HepG2 (cell line): ENCODE data around the gene PRPF4. TPM values are rescaled to one million over a fixed set of nuclear protein-coding genes. Genes with fewer than 3 reads are reported as not detected.

Experiments used
- ATAC-seq: fragments of 200-7000 bp; cut with Tn5 transposase; 3 replicates; pipeline ENCODE4 v1.9.1; 2020; ENCODE audit warnings: mild to moderate bottlenecking, moderate library complexity
- BruUV-seq: library from RNA; stranded (reverse); fragments of 400-500 nt; replicated peaks from 2 replicates; lab custom pipeline; 2021; lab: Mats Ljungman, UMichigan
- CTCF ChIA-PET: fragments of 300-600 bp; formaldehyde crosslinking; extraction: SDS; loops from one replicate; lab custom pipeline; 2021; ENCODE audit warnings: low total read pairs, inconsistent platforms, low intra/inter-chr PET ratio; lab: Yijun Ruan, JAX
- POLR2A ChIA-PET: fragments of 350-600 bp; sonication (Branson Sonifier 250); formaldehyde crosslinking; loops from one replicate; lab custom pipeline; 2020; ENCODE audit warnings: antibody characterized with exemption, inconsistent platforms; lab: Yijun Ruan, JAX
- DNase-seq: peaks from one replicate; pipeline ENCODE4 v3.0.0-alpha.2; 2015; ENCODE audit warnings: low spot score
- FAIRE-seq: peaks from 3 replicates; lab custom pipeline; 2011; peaks lifted over from hg19 to GRCh38; lab: Jason Lieb, UNC
- H2AFZ ChIP-seq: one replicate; pipeline ENCODE4 v1.6.1; 2011; ENCODE audit warnings: low read length, inconsistent platforms
- H3K27ac ChIP-seq: fragments of 300-600 bp; 3 replicates; pipeline ENCODE4 v1.8.0; 2011; ENCODE audit warnings: mixed run types, mild to moderate bottlenecking, mixed read lengths, low read length, inconsistent platforms; ENCODE audit not compliant: insufficient read depth; ENCODE audit errors: extremely low read length
- H3K27me3 ChIP-seq, 2 experiments: fragments of 200-600 bp in 1 of 2; 2 replicates in 1 of 2; 3 replicates in 1 of 2; pipeline versions ENCODE4 v1.6.0 to v1.8.0; 2011; ENCODE audit warnings: low read length in 2 of 2, mild to moderate bottlenecking in 2 of 2, moderate library complexity in 2 of 2, inconsistent platforms in 1 of 2; ENCODE audit not compliant: insufficient read depth in 2 of 2, control insufficient read depth in 1 of 2
- H3K36me3 ChIP-seq, 2 experiments: fragments of 200-600 bp in 1 of 2; replicated peaks in 1 of 2; 2 replicates in 1 of 2; 3 replicates in 1 of 2; pipeline versions ENCODE4 v1.5.1 to v1.8.0; 2011; ENCODE audit warnings: low read length in 2 of 2, inconsistent platforms in 1 of 2; ENCODE audit not compliant: insufficient read depth in 2 of 2, control insufficient read depth in 1 of 2
- H3K4me1 ChIP-seq: 2 replicates; pipeline ENCODE4 v1.5.1; 2012; ENCODE audit warnings: low read length, inconsistent platforms; ENCODE audit not compliant: insufficient read depth
- H3K4me2 ChIP-seq: 2 replicates; pipeline ENCODE4 v1.6.0; 2011; ENCODE audit warnings: low read depth, low read length, inconsistent platforms
- H3K4me3 ChIP-seq, 3 experiments: fragments of 200-600 bp in 1 of 3; sonication (generic), shearing (Covaris generic) in 1 of 3; replicated peaks in 1 of 3; 2 replicates each; pipeline ENCODE4 v1.5.1; 2011 to 2016; ENCODE audit warnings: low read length in 3 of 3, inconsistent platforms in 2 of 3, low read depth in 2 of 3, mild to moderate bottlenecking in 2 of 3, control low read depth in 1 of 3, mixed read lengths in 1 of 3; ENCODE audit not compliant: insufficient read depth in 1 of 3
- H3K79me2 ChIP-seq: one replicate; pipeline ENCODE4 v1.6.1; 2011; ENCODE audit warnings: low read length, inconsistent platforms; ENCODE audit not compliant: insufficient read depth
- H3K9ac ChIP-seq: 2 replicates; pipeline ENCODE4 v1.6.0; 2011; ENCODE audit warnings: mild to moderate bottlenecking, low read depth, low read length, inconsistent platforms; ENCODE audit not compliant: insufficient read depth
- H3K9me3 ChIP-seq: 2 replicates; pipeline ENCODE4 v1.5.1; 2012; ENCODE audit warnings: mild to moderate bottlenecking, low read length
- H4K20me1 ChIP-seq: 2 replicates; pipeline ENCODE4 v1.6.0; 2011; ENCODE audit warnings: inconsistent platforms, mild to moderate bottlenecking, low read length, moderate library complexity; ENCODE audit not compliant: insufficient read depth
- GFI1 ChIP-seq: sonication (generic); formaldehyde crosslinking; IDR thresholded peaks from 2 replicates; pipeline ENCODE4 v1.5.0; 2020; ENCODE audit warnings: missing genetic modification reagents, mild to moderate bottlenecking, borderline replicate concordance
- MAFK ChIP-seq, 2 experiments: IDR thresholded peaks in 1 of 2; conservative IDR thresholded peaks in 1 of 2; 2 replicates each; pipeline ENCODE4 v1.6.1; 2011; ENCODE audit warnings: improper control_type of control experiment in 2 of 2, low read length in 2 of 2
- NCOA2 ChIP-seq: sonication (generic); formaldehyde crosslinking; IDR thresholded peaks from 2 replicates; pipeline ENCODE4 v1.8.0; 2022; ENCODE audit warnings: inconsistent platforms
- NR1H2 ChIP-seq: sonication (generic); formaldehyde crosslinking; IDR thresholded peaks from 2 replicates; pipeline ENCODE4 v1.8.1; 2022; ENCODE audit warnings: low read depth, missing genetic modification reagents, borderline replicate concordance
- PCBP1 ChIP-seq: fragments of 200-400 bp; formaldehyde crosslinking; IDR thresholded peaks from 2 replicates; pipeline ENCODE4 v1.6.1; 2017; ENCODE audit warnings: mild to moderate bottlenecking, low read depth, low read length, borderline replicate concordance
- POGZ ChIP-seq: sonication (generic); formaldehyde crosslinking; IDR thresholded peaks from 2 replicates; pipeline ENCODE4 v1.4.0; 2020; ENCODE audit warnings: mild to moderate bottlenecking, missing genetic modification reagents
- ZMAT3 ChIP-seq: sonication (generic); formaldehyde crosslinking; conservative IDR thresholded peaks from 2 replicates; pipeline ENCODE4 v1.7.0; 2021; ENCODE audit warnings: missing genetic modification reagents
- ZNF12 ChIP-seq: sonication (generic); formaldehyde crosslinking; IDR thresholded peaks from 2 replicates; pipeline ENCODE4 v1.5.0; 2020; ENCODE audit warnings: missing genetic modification reagents
- ZNF121 ChIP-seq: sonication (generic); formaldehyde crosslinking; IDR thresholded peaks from 2 replicates; pipeline ENCODE4 v1.5.0; 2020; ENCODE audit warnings: mild to moderate bottlenecking, missing genetic modification reagents
- ZNF124 ChIP-seq: sonication (generic); formaldehyde crosslinking; IDR thresholded peaks from 2 replicates; pipeline ENCODE4 v1.4.0; 2020; ENCODE audit warnings: missing genetic modification reagents
- ZNF205 ChIP-seq: IDR thresholded peaks from 2 replicates; pipeline ENCODE4 v1.6.1; 2018; ENCODE audit warnings: missing biosample characterization, missing genetic modification reagents
- ZNF225 ChIP-seq: sonication (generic); formaldehyde crosslinking; IDR thresholded peaks from 2 replicates; pipeline ENCODE4 v1.4.0; 2020; ENCODE audit warnings: mild to moderate bottlenecking, missing genetic modification reagents
- ZNF432 ChIP-seq: sonication (generic); formaldehyde crosslinking; IDR thresholded peaks from 2 replicates; pipeline ENCODE4 v1.5.0; 2020; ENCODE audit warnings: missing genetic modification reagents, mild to moderate bottlenecking, borderline replicate concordance
- ZNF577 ChIP-seq: sonication (generic); formaldehyde crosslinking; IDR thresholded peaks from 2 replicates; pipeline ENCODE4 v1.4.0; 2020; ENCODE audit warnings: mild to moderate bottlenecking, low read depth, missing genetic modification reagents, borderline replicate concordance
- WGBS: methylation state at CpG from one replicate; pipeline ENCODE4 v1.1.6; 2017; ENCODE audit warnings: low lambda C conversion rate; 5-methylcytosine and 5-hydroxymethylcytosine counted together
- in situ Hi-C: cut with HindIII; loops from 2 replicates; pipeline ENCODE4 v1.10.0; 2017; ENCODE audit warnings: low pct_unique_long_range_greater_than_20kb; ENCODE audit not compliant: extremely low pct_ligation_motif_present
- intact Hi-C: fragments of 100-400 bp; cut with micrococcal nuclease; formaldehyde crosslinking; loops from one replicate; pipeline ENCODE4 v1.10.0; 2022; ENCODE audit not compliant: unreplicated experiment
- polyA plus RNA-seq, 8 experiments: library from polyadenylated mRNA; depleted of rRNA in 3 of 8; stranded (reverse) in 7 of 8; unstranded in 1 of 8; fragments of >200 nt; fragmentation: Illumina TruSeq in 4 of 8; extraction: Trizol in 4 of 8; gene quantifications; 2 replicates each; pipeline versions ENCODE4 v1.2.1 to v1.2.3, GENCODE V29; 2011 to 2016; ENCODE audit warnings: low read depth in 4 of 8, missing spikeins in 1 of 8, mixed read lengths in 1 of 8; ENCODE audit not compliant: insufficient read depth in 1 of 8
- total RNA-seq, 5 experiments: library from RNA; depleted of rRNA; stranded (reverse); fragments of >200 nt; fragmentation: Illumina TruSeq; extraction: Trizol; gene quantifications; 2 replicates each; pipeline ENCODE4 v1.2.3, GENCODE V29; 2016; ENCODE audit warnings: low read depth in 1 of 5
- TF ChIP-seq, protein P1 (sequence below): fragments of 450-650 bp; IDR thresholded peaks from 2 replicates; pipeline ENCODE4 v1.6.1; 2017
- TF ChIP-seq, protein P2 (sequence below): IDR thresholded peaks from 2 replicates; pipeline ENCODE4 v1.6.1; 2016
- TF ChIP-seq, protein P3 (sequence below): sonication (generic); formaldehyde crosslinking; IDR thresholded peaks from 2 replicates; pipeline ENCODE4; 2020; ENCODE audit warnings: missing genetic modification reagents, mild to moderate bottlenecking, borderline replicate concordance
- TF ChIP-seq, protein P4 (sequence below): IDR thresholded peaks from 2 replicates; pipeline ENCODE4 v1.6.1; 2018; ENCODE audit warnings: missing genetic modification reagents, mild to moderate bottlenecking, missing compliant biosample characterization

Gene PRPF4
- total and polyA plus RNA-seq, 2 of the 13 experiments (the other 11 are each of a cell fraction or from before 2014, with no cell fraction given), result 10.3 to 49.0 TPM

DNA sequence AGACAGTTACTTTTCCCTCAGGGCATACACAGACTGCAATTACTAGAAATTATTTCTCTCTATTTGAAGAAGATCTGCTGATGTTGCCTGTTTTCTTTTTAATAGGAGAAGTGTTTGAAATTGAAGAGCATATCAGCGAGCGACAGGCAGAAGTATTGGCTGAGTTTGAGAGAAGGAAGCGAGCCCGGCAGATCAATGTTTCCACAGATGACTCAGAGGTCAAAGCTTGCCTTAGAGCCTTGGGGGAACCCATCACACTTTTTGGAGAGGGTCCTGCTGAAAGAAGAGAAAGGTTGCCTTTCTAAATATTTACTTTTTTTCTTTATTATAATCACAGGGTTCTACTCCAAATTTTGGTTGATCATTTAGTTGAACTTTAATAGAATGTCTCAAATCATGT, 3.4 kb downstream of the PRPF4 start:
- CTCF ChIA-PET, result no interaction called here
- no TSS peak for BruUV-seq
- Histone ChIP-seq H3K27me3 (no peaks in the 10 kb centered on the region; a peak in 2 of 5 replicates), H3K9ac (no peak overlapping the region), H3K79me2 (peaks cover 35% of the 10 kb centered on the region), H3K4me1 (peaks cover 37% of the 10 kb centered on the region), H4K20me1 (no peaks in the 10 kb centered on the region; the same call in 1 of the 2 replicates), H3K36me3 (peaks cover 20 to 49% of the 10 kb centered on the region in 2 experiments), H3K4me3 (no peak overlapping the region), H3K4me2 (peak overlapping the region; percentile 55), H2AFZ (no peak overlapping the region), H3K27ac (peak overlapping the region; percentile 34), H3K9me3 (no peaks in the 10 kb centered on the region)
- in situ Hi-C loops, result no loop called here
- intact Hi-C loops, result loop anchor here (10.0 kb wide), 2 partner anchors 126 to 376 kb away; partner anchors contain the start of gene ALAD
- ATAC-seq (no peak), DNase-seq (no peak), FAIRE-seq (no peak)
- POLR2A ChIA-PET, result interaction anchor here (0.9 to 1.7 kb wide), 2 partner anchors 57 to 122 kb away, joined by 3 to 6 read pairs; partner anchors contain the start of genes ALAD and SLC31A1
- WGBS, result 50% methylated on average over 4 of the region's 4 CpGs
- TF ChIP-seq NCOA2 (CRISPR knock-in tag) (no peak), ZNF12 (no peak), MAFK (conservative IDR thresholded peaks at IDR 0.05 in 1 of 2, IDR thresholded peaks at IDR 0.05 in 1 of 2; ENCODE audit: low read length in 2 of 2) (peak in 1 of 2 experiments; percentile 52; a peak in 1 of 4 replicates), ZNF577 (CRISPR knock-in tag) (no peak), ZNF121 (CRISPR knock-in tag) (no peak), ZMAT3 (CRISPR knock-in tag) (no peak), ZNF124 (CRISPR knock-in tag) (no peak), ZNF432 (no peak), GFI1 (CRISPR knock-in tag) (no peak), ZNF225 (CRISPR knock-in tag) (no peak), POGZ (CRISPR knock-in tag) (no peak), PCBP1 (no peak), ZNF205 (CRISPR knock-in tag) (no peak), NR1H2 (CRISPR knock-in tag) (no peak)
- TF ChIP-seq, protein P1, sequence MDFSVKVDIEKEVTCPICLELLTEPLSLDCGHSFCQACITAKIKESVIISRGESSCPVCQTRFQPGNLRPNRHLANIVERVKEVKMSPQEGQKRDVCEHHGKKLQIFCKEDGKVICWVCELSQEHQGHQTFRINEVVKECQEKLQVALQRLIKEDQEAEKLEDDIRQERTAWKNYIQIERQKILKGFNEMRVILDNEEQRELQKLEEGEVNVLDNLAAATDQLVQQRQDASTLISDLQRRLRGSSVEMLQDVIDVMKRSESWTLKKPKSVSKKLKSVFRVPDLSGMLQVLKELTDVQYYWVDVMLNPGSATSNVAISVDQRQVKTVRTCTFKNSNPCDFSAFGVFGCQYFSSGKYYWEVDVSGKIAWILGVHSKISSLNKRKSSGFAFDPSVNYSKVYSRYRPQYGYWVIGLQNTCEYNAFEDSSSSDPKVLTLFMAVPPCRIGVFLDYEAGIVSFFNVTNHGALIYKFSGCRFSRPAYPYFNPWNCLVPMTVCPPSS, result no peak
- TF ChIP-seq, protein P2, sequence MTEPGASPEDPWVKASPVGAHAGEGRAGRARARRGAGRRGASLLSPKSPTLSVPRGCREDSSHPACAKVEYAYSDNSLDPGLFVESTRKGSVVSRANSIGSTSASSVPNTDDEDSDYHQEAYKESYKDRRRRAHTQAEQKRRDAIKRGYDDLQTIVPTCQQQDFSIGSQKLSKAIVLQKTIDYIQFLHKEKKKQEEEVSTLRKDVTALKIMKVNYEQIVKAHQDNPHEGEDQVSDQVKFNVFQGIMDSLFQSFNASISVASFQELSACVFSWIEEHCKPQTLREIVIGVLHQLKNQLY (CRISPR knock-in tag), result no peak
- TF ChIP-seq, protein P3, sequence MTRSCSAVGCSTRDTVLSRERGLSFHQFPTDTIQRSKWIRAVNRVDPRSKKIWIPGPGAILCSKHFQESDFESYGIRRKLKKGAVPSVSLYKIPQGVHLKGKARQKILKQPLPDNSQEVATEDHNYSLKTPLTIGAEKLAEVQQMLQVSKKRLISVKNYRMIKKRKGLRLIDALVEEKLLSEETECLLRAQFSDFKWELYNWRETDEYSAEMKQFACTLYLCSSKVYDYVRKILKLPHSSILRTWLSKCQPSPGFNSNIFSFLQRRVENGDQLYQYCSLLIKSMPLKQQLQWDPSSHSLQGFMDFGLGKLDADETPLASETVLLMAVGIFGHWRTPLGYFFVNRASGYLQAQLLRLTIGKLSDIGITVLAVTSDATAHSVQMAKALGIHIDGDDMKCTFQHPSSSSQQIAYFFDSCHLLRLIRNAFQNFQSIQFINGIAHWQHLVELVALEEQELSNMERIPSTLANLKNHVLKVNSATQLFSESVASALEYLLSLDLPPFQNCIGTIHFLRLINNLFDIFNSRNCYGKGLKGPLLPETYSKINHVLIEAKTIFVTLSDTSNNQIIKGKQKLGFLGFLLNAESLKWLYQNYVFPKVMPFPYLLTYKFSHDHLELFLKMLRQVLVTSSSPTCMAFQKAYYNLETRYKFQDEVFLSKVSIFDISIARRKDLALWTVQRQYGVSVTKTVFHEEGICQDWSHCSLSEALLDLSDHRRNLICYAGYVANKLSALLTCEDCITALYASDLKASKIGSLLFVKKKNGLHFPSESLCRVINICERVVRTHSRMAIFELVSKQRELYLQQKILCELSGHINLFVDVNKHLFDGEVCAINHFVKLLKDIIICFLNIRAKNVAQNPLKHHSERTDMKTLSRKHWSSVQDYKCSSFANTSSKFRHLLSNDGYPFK, result no peak
- TF ChIP-seq, protein P4, sequence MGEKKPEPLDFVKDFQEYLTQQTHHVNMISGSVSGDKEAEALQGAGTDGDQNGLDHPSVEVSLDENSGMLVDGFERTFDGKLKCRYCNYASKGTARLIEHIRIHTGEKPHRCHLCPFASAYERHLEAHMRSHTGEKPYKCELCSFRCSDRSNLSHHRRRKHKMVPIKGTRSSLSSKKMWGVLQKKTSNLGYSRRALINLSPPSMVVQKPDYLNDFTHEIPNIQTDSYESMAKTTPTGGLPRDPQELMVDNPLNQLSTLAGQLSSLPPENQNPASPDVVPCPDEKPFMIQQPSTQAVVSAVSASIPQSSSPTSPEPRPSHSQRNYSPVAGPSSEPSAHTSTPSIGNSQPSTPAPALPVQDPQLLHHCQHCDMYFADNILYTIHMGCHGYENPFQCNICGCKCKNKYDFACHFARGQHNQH (CRISPR knock-in tag), result no peak
